ENCODE data around the gene RGS7.

DNA sequence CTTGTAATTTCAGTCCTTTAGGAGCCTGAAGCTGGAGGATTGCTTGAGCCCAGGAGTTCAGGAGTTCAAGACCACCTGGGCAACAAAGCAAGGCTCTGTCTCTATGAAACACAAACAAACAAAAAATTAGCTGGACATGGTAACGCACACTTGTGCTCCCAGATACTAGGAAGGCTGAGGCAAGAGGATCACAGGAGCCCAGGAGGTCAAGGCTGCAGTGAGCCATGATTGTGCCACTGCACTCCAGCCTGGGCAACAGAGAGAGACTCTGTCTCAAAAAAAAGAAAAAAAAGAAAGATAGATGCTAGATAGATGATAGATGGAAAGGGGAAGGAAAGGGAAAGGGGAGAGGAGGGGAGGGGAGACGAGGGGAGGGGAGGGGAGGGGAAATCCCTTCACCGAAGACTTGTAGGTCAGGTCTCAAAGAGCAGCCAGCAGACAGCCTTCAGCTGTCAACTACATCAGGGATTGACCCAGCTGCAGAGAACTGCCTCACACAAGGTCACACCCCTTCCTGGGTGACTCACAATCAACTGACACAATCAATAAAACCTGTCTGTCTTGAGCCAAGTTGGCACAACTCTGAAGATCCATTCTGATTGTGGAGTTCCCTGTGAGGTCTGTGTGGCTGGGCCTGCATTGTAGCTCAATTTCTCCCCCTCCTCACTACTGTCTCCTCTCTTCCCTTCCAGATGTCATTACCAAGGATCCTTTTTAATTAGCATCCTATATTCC lies 200.6 kb downstream of the RGS7 start:
- TF ChIP-seq, protein P1, sequence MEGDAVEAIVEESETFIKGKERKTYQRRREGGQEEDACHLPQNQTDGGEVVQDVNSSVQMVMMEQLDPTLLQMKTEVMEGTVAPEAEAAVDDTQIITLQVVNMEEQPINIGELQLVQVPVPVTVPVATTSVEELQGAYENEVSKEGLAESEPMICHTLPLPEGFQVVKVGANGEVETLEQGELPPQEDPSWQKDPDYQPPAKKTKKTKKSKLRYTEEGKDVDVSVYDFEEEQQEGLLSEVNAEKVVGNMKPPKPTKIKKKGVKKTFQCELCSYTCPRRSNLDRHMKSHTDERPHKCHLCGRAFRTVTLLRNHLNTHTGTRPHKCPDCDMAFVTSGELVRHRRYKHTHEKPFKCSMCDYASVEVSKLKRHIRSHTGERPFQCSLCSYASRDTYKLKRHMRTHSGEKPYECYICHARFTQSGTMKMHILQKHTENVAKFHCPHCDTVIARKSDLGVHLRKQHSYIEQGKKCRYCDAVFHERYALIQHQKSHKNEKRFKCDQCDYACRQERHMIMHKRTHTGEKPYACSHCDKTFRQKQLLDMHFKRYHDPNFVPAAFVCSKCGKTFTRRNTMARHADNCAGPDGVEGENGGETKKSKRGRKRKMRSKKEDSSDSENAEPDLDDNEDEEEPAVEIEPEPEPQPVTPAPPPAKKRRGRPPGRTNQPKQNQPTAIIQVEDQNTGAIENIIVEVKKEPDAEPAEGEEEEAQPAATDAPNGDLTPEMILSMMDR (IDR thresholded peaks at IDR 0.05; ENCODE audit: low read depth, low read length): no peak
- TF ChIP-seq POLR2A (IDR thresholded peaks at IDR 0.05; ENCODE audit: extremely low read depth, insufficient read length): no peak
